C4-2B (cell line): ENCODE results near the gene TRIM46.

Experiments
- H3K27ac ChIP-seq: fragments of 450-650 bp; 2 replicates; pipeline ENCODE4 v1.5.1; 2017
- CTCF ChIP-seq: fragments of 450-650 bp; conservative IDR thresholded peaks from 2 replicates; pipeline ENCODE4 v1.5.1; 2017; ENCODE audit warnings: mild to moderate bottlenecking
- ZFX ChIP-seq: fragments of 450-650 bp; IDR thresholded peaks from 2 replicates; pipeline ENCODE4 v1.6.1; 2017

The TRIM46 gene

DNA sequence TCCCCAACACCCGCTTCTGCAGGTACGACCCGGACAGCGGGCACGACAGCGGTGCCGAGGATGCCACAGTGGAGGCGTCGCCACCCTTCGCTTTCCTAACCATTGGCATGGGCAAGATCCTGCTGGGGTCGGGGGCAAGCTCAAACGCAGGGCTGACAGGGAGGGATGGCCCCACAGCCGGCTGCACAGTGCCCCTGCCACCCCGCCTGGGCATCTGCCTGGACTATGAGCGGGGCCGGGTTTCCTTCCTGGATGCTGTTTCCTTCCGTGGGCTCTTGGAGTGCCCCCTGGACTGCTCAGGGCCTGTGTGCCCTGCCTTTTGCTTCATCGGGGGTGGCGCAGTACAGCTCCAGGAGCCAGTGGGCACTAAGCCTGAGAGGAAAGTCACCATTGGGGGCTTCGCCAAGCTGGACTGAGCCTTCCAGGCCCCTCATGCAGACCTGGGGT, 10.1 kb downstream of the TRIM46 start:
- TF ChIP-seq CTCF (no peak), ZFX (no peak)

DNA sequence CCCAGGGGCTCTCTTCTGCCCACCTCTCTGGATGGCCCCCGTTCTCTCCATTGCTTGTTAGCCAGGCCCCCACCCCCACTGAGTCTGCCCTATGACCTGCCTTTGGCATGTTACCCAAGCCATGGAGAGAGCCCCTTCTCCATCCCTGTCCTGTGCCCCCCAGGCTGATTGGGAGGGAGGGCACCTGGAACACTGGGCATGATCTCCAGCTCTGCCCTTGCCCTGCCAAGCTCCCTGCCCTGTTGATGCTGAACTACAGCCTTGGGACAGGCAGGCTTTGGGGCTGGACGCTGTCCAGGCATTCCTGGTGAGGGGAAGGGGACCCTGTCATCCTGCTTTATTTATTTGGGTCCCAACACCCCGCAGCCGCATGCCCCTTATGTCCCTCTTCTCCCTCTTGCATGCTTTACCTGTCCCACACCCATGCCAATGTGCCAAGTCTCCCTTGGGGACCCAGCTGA, 10.7 kb downstream of the TRIM46 start:
- no peak for TF ChIP-seq CTCF
- no peak for TF ChIP-seq ZFX
- H3K27ac ChIP-seq: no peak overlapping the region

More for the DNA sequence above, 10.1 kb downstream of the TRIM46 start:
- H3K27ac ChIP-seq: no peak overlapping the region

DNA sequence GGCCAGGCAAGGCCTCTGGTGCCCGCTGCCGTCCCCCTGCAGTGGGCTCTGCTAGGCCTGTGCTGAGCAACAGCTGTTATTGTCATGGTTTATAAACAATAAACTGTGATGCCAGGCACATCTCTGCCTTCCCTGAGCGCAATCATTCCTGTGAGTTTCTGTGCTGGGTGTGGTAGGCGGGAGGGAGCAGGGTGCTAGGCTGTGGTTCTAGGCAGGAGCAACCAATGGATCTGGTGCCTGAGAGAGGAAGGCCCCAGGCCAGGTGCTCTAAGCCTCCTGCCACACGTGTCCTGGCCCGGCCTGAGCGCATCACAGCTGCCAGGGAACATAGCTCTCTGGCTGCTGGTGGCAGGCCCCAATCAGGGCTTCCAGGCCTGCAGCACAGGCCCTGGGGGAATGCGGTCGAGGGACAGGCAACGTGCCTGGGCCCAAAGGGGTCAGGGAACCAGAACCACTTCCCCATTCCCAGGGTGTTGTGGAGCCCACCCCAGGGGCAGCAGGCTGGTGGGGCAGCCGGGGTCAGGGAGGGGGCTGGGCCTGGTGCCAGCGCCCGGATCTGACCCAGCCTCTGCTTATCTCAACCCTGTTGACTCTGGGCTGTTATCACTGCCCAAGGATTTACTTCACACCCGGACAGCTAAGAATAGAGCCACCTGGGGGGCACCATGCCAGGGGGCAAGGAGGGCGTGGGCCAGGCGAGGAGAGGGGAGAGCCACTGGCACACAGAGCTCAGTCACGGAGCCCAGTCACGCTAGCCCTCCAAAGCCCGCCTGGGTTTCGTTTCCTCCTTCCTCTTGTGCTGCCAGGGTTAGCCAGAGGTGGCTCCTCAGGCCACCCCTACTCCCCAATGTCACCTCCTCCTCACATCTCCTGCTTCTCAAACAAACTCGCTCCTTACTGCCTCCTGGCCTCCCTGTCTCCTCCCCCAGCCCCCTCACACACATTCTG, 11.5 kb downstream of the TRIM46 start:
- no peak overlapping the region for H3K27ac ChIP-seq
- TF ChIP-seq ZFX (no peak), CTCF (no peak)

DNA sequence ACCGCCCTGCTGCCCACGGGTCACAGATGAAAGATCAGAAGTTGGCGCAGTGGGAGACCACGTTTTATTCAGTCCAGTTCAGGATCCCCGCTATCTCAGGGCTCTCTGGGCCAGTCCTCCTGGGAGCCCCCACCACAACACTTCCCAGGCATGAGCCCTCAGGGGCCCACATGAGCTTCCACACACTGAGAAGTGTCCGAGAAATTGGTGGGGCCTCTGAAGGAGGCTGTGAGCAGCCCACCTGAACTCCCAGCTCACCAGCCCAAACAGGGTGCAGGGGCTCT, 12.1 kb downstream of the TRIM46 start:
- no peak overlapping the region for H3K27ac ChIP-seq
- TF ChIP-seq CTCF (no peak), ZFX (no peak)

- no peak overlapping the region for H3K27ac ChIP-seq
- TF ChIP-seq CTCF (no peak), ZFX (no peak)
Observed at GRCh38 chr1:155186067-155186793, 12.6 kb downstream of the TRIM46 start.

DNA sequence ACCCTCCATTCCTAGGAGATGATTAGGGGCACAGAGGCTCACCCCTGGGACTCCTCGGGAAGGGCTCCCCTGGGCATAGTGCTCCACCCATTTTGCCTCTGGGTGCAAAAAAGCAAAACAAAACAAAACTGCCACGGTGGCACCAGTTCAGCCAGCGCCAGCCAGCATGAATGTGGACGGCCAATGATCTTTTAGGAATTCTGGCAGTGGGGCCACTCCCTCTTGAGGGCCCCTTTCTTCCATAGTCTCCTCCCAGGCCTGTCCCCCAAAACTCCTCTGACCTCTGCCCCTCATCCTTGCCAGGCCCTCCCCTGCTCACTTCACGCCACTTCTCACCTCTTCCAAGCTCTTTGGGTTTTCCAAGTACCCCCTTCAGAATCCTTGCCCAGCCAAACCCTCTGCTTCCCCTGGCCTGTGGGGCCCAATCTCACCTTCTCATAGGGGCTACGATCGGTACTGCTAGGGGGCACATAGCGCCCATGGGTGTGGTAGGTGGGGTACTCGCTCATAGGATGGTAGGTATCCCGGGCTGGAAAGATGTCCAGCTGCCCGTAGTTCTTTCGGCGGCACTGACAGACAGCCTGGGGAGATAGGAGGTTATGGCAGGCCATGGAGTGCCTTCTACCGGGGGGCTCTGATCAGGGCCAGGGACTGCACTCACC, 13.3 kb downstream of the TRIM46 start:
- no peak for TF ChIP-seq ZFX
- TF ChIP-seq CTCF: no peak
- no peak overlapping the region for H3K27ac ChIP-seq
